Caco-2 (cell line): ENCODE measurements around the gene SDK2. TPM values are rescaled to one million over a fixed set of nuclear protein-coding genes. Genes with fewer than 3 reads are reported as not detected.

Experiments used
- BruUV-seq: library from RNA; stranded (reverse); fragments of 400-500 nt; replicated peaks from 2 replicates; lab custom pipeline; 2021; lab: Mats Ljungman, UMichigan
- CTCF ChIA-PET: fragments of 300-600 bp; sonication (Branson Sonifier 250); formaldehyde crosslinking; loops from one replicate; lab custom pipeline; 2022; ENCODE audit warnings: antibody characterized with exemption; lab: Charles Lee
- POLR2A ChIA-PET: fragments of 300-600 bp; sonication (Branson Sonifier 250); formaldehyde crosslinking; loops from one replicate; lab custom pipeline; 2022; ENCODE audit warnings: antibody characterized with exemption; lab: Charles Lee
- DNase-seq, 2 experiments: peaks; one replicate each; pipeline versions ENCODE4 v3.0.0 to v3.0.0-alpha.2; 2020 to 2022
- H3K27me3 ChIP-seq: replicated peaks from 2 replicates; pipeline ENCODE4 v1.6.0; 2011; ENCODE audit warnings: low read length; ENCODE audit not compliant: control insufficient read depth, insufficient read depth
- H3K36me3 ChIP-seq: 2 replicates; pipeline ENCODE4 v1.5.1; 2011; ENCODE audit warnings: low read length; ENCODE audit not compliant: control insufficient read depth, insufficient read depth
- H3K4me1 ChIP-seq: fragments of 250-450 bp; sonication (Bioruptor Pico); 2 replicates; pipeline ENCODE4 v1.5.1; 2020; ENCODE audit warnings: mild to moderate bottlenecking
- H3K4me3 ChIP-seq: 2 replicates; pipeline ENCODE4 v1.5.1; 2011; ENCODE audit warnings: low read depth, mild to moderate bottlenecking, control low read depth, low read length
- H3K9me3 ChIP-seq: fragments of 250-450 bp; sonication (Bioruptor Pico); 2 replicates; pipeline ENCODE4 v1.5.1; 2020; ENCODE audit warnings: mild to moderate bottlenecking, moderate library complexity
- H3K27ac Mint-ChIP-seq: one replicate; pipeline ENCODE4 v1.8.0; 2022; ENCODE audit warnings: mixed read lengths; ENCODE audit not compliant: unreplicated experiment
- H3K27me3 Mint-ChIP-seq: one replicate; pipeline ENCODE4 v1.8.0; 2022; ENCODE audit warnings: mixed read lengths; ENCODE audit not compliant: insufficient read depth, unreplicated experiment
- H3K36me3 Mint-ChIP-seq: one replicate; pipeline ENCODE4 v1.8.0; 2022; ENCODE audit warnings: mild to moderate bottlenecking, mixed read lengths; ENCODE audit not compliant: insufficient read depth, unreplicated experiment
- H3K4me1 Mint-ChIP-seq: one replicate; pipeline ENCODE4 v1.8.0; 2022; ENCODE audit warnings: low read depth, mixed read lengths; ENCODE audit not compliant: unreplicated experiment
- H3K4me3 Mint-ChIP-seq: one replicate; pipeline ENCODE4 v1.8.0; 2022; ENCODE audit warnings: mild to moderate bottlenecking, moderate library complexity, mixed read lengths; ENCODE audit not compliant: unreplicated experiment
- H3K9me3 Mint-ChIP-seq: one replicate; pipeline ENCODE4 v1.8.0; 2022; ENCODE audit warnings: mixed read lengths; ENCODE audit not compliant: unreplicated experiment
- intact Hi-C: fragments of 100-400 bp; cut with micrococcal nuclease; formaldehyde crosslinking; loops from one replicate; pipeline ENCODE4 v1.10.0; 2022; ENCODE audit not compliant: unreplicated experiment
- total RNA-seq: library from RNA; stranded (reverse); gene quantifications from 2 replicates; pipeline ENCODE4 v1.2.3, GENCODE V29; 2022
- TF ChIP-seq, protein P1 (sequence below), 2 experiments: fragments of 200-600 bp in 1 of 2; IDR thresholded peaks; 1 replicate in 1 of 2; 2 replicates in 1 of 2; pipeline versions ENCODE4 v1.5.1 to v1.8.0; 2011 to 2022; ENCODE audit warnings: antibody characterized with exemption in 1 of 2, control low read depth in 1 of 2, inconsistent platforms in 1 of 2, low read depth in 1 of 2, low read length in 1 of 2, mild to moderate bottlenecking in 1 of 2, moderate library complexity in 1 of 2; ENCODE audit not compliant: insufficient read depth in 1 of 2, severe bottlenecking in 1 of 2, unreplicated experiment in 1 of 2

Gene SDK2
- total RNA-seq, 1 experiment from 2014 or later: 0.09 TPM

GRCh38 chr17:73471924-73472323 lies 172.3 kb downstream of the SDK2 start:
- peaks cover 6% of the 10 kb centered on the region for H3K9me3 ChIP-seq
- Mint-ChIP-seq H3K9me3 (no peaks in the 10 kb centered on the region), H3K36me3 (no peaks in the 10 kb centered on the region), H3K4me3 (no peak overlapping the region), H3K27ac (no peak overlapping the region), H3K27me3 (peaks cover 9% of the 10 kb centered on the region), H3K4me1 (no peaks in the 10 kb centered on the region)
- no TSS peak for BruUV-seq
- H3K4me1 ChIP-seq: no peaks in the 10 kb centered on the region
- ChIA-PET POLR2A (no interaction called here), CTCF (no interaction called here)
- TF ChIP-seq, protein P1, sequence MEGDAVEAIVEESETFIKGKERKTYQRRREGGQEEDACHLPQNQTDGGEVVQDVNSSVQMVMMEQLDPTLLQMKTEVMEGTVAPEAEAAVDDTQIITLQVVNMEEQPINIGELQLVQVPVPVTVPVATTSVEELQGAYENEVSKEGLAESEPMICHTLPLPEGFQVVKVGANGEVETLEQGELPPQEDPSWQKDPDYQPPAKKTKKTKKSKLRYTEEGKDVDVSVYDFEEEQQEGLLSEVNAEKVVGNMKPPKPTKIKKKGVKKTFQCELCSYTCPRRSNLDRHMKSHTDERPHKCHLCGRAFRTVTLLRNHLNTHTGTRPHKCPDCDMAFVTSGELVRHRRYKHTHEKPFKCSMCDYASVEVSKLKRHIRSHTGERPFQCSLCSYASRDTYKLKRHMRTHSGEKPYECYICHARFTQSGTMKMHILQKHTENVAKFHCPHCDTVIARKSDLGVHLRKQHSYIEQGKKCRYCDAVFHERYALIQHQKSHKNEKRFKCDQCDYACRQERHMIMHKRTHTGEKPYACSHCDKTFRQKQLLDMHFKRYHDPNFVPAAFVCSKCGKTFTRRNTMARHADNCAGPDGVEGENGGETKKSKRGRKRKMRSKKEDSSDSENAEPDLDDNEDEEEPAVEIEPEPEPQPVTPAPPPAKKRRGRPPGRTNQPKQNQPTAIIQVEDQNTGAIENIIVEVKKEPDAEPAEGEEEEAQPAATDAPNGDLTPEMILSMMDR (IDR thresholded peaks at IDR 0.05; ENCODE audit: insufficient read depth in 1 of 2, low read depth in 1 of 2, low read length in 1 of 2, severe bottlenecking in 1 of 2, unreplicated experiment in 1 of 2): no peak
- DNase-seq: no peak
- no peaks in the 10 kb centered on the region; the same call in 1 of the 2 replicates for H3K27me3 ChIP-seq
- intact Hi-C loops: no loop called here
- H3K36me3 ChIP-seq: no peaks in the 10 kb centered on the region
- H3K4me3 ChIP-seq: no peak overlapping the region

- DNase-seq: no peak
- no peaks in the 10 kb centered on the region for H3K4me1 ChIP-seq
- Mint-ChIP-seq H3K36me3 (no peaks in the 10 kb centered on the region), H3K27ac (no peak overlapping the region), H3K4me3 (no peak overlapping the region), H3K27me3 (peaks cover 5% of the 10 kb centered on the region), H3K4me1 (no peaks in the 10 kb centered on the region), H3K9me3 (no peaks in the 10 kb centered on the region)
- CTCF ChIA-PET: no interaction called here
- H3K4me3 ChIP-seq: no peak overlapping the region
- H3K9me3 ChIP-seq: peaks cover 6% of the 10 kb centered on the region
- intact Hi-C loops: no loop called here
- TF ChIP-seq, protein P1 (IDR thresholded peaks at IDR 0.05; ENCODE audit: insufficient read depth in 1 of 2, low read depth in 1 of 2, low read length in 1 of 2, severe bottlenecking in 1 of 2, unreplicated experiment in 1 of 2): no peak
- H3K36me3 ChIP-seq: no peaks in the 10 kb centered on the region
- no peaks in the 10 kb centered on the region for H3K27me3 ChIP-seq
- POLR2A ChIA-PET: no interaction called here
- BruUV-seq: no TSS peak
Measured at GRCh38 chr17:73470316-73470826, 173.9 kb downstream of the SDK2 start.

- H3K4me3 Mint-ChIP-seq: no peak overlapping the region
- H3K4me1 Mint-ChIP-seq: no peaks in the 10 kb centered on the region
- no peak for DNase-seq
- no peaks in the 10 kb centered on the region for H3K36me3 Mint-ChIP-seq
- Histone ChIP-seq H3K4me3 (no peak overlapping the region), H3K4me1 (no peaks in the 10 kb centered on the region), H3K9me3 (peaks cover 6% of the 10 kb centered on the region), H3K36me3 (no peaks in the 10 kb centered on the region), H3K27me3 (no peaks in the 10 kb centered on the region)
- ChIA-PET POLR2A (no interaction called here), CTCF (no interaction called here)
- no TSS peak for BruUV-seq
- peaks cover 8% of the 10 kb centered on the region for H3K27me3 Mint-ChIP-seq
- no peak overlapping the region for H3K27ac Mint-ChIP-seq
- intact Hi-C loops: no loop called here
- H3K9me3 Mint-ChIP-seq: no peaks in the 10 kb centered on the region
- TF ChIP-seq, protein P1 (IDR thresholded peaks at IDR 0.05; ENCODE audit: insufficient read depth in 1 of 2, low read depth in 1 of 2, low read length in 1 of 2, severe bottlenecking in 1 of 2, unreplicated experiment in 1 of 2): no peak
Measured at GRCh38 chr17:73469311-73469710, 174.9 kb downstream of the SDK2 start.
